Nephron (organoid): ENCODE data around the gene DOK7.

ENCODE experiments used
- H3K27ac Mint-ChIP-seq, 3 experiments: 2 replicates each; pipeline ENCODE4 v1.8.0; 2020; ENCODE audit warnings: mixed read lengths in 3 of 3, mild to moderate bottlenecking in 2 of 3, moderate library complexity in 1 of 3
- H3K27me3 Mint-ChIP-seq: 2 replicates; pipeline ENCODE4 v1.8.0; 2021; ENCODE audit warnings: low read depth, mild to moderate bottlenecking, moderate library complexity, mixed read lengths
- H3K36me3 Mint-ChIP-seq: 2 replicates; pipeline ENCODE4 v1.8.0; 2020; ENCODE audit warnings: low read depth, mixed read lengths
- H3K4me1 Mint-ChIP-seq: 2 replicates; pipeline ENCODE4 v1.8.0; 2020; ENCODE audit warnings: mixed read lengths
- H3K4me3 Mint-ChIP-seq, 3 experiments: 2 replicates each; pipeline ENCODE4 v1.8.0; 2020; ENCODE audit warnings: mild to moderate bottlenecking in 3 of 3, mixed read lengths in 3 of 3, moderate library complexity in 2 of 3
- H3K9me3 Mint-ChIP-seq: 2 replicates; pipeline ENCODE4 v1.8.0; 2020; ENCODE audit warnings: mixed read lengths
- TF ChIP-seq, protein P1 (sequence below), 3 experiments: fragments of 200-600 bp; sonication (generic); IDR thresholded peaks; one replicate each; pipeline ENCODE4 v1.5.0; 2021; ENCODE audit warnings: antibody characterized with exemption in 3 of 3; ENCODE audit not compliant: unreplicated experiment in 3 of 3

Gene DOK7

DNA sequence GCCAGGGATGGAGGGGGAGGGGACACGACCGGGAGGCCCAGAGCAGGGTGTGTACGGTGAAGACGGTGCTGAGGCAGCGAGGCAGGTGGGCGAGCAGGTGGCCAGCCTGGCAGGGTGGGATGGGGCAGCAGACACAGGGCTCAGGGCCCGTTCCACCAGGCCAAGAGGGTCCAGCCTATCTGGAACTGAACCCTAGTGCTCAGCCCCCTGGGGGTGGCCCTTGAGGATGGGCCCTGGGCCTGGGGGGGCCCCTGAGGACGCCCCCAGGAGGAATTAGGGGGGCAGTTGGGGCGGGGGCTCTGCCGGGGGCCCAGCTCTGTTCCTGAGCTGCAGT is 24.3 kb upstream of the DOK7 start:
- Mint-ChIP-seq H3K27ac (no peak overlapping the region), H3K4me3 (no peak overlapping the region), H3K9me3 (no peaks in the 10 kb centered on the region), H3K36me3 (no peaks in the 10 kb centered on the region), H3K4me1 (peaks cover 5% of the 10 kb centered on the region), H3K27me3 (no peaks in the 10 kb centered on the region)
- TF ChIP-seq, protein P1, sequence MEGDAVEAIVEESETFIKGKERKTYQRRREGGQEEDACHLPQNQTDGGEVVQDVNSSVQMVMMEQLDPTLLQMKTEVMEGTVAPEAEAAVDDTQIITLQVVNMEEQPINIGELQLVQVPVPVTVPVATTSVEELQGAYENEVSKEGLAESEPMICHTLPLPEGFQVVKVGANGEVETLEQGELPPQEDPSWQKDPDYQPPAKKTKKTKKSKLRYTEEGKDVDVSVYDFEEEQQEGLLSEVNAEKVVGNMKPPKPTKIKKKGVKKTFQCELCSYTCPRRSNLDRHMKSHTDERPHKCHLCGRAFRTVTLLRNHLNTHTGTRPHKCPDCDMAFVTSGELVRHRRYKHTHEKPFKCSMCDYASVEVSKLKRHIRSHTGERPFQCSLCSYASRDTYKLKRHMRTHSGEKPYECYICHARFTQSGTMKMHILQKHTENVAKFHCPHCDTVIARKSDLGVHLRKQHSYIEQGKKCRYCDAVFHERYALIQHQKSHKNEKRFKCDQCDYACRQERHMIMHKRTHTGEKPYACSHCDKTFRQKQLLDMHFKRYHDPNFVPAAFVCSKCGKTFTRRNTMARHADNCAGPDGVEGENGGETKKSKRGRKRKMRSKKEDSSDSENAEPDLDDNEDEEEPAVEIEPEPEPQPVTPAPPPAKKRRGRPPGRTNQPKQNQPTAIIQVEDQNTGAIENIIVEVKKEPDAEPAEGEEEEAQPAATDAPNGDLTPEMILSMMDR (IDR thresholded peaks at IDR 0.05; ENCODE audit: unreplicated experiment in 3 of 3) = no peak

DNA sequence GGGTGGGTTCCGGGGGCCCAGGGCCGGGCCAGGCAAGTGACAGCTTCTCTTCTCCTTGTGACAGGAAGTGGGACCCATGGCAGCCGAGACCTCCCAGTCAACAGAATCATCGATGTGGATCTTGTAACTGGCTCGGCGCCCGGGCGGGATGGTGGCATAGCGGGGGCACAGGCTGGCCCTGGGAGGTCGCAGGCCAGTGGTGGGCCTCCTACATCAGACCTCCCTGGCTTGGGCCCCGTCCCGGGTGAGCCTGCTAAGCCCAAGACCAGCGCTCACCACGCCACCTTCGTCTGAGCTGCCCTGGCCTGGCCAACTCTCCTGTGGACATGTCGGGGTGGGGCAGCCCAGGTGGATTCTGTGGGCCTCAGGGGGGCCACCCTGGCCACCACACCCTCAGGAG is 23.7 kb upstream of the DOK7 start:
- Mint-ChIP-seq H3K9me3 (no peaks in the 10 kb centered on the region), H3K4me3 (no peak overlapping the region), H3K36me3 (no peaks in the 10 kb centered on the region), H3K27me3 (no peaks in the 10 kb centered on the region), H3K4me1 (peaks cover 4% of the 10 kb centered on the region), H3K27ac (no peak overlapping the region)
- TF ChIP-seq, protein P1 (IDR thresholded peaks at IDR 0.05; ENCODE audit: unreplicated experiment in 3 of 3) = no peak

DNA sequence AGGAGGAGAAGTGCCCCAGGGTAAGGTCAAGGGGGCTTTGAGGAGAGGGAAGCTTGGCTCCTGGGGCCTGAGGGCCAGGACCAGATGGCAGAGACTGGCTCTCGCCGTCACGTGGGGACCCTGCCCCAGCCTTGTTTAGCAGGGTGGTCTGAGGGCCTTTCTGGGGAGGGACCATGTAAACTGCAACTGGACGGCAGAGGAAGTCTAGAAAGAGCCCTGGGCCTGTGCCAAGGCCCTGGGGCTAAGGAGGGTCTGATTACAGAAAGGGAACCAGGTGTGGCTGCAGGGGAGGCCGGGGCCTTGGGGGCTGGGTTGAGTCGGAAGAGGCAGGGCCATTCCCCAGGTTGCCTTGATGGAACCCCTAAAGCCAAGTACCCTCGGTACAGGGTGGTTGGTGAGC is 23.1 kb upstream of the DOK7 start:
- TF ChIP-seq, protein P1 (IDR thresholded peaks at IDR 0.05; ENCODE audit: unreplicated experiment in 3 of 3) = no peak
- H3K4me1 Mint-ChIP-seq = no peaks in the 10 kb centered on the region
- H3K36me3 Mint-ChIP-seq = no peaks in the 10 kb centered on the region
- H3K9me3 Mint-ChIP-seq = no peaks in the 10 kb centered on the region
- H3K27ac Mint-ChIP-seq = no peak overlapping the region
- H3K27me3 Mint-ChIP-seq = no peaks in the 10 kb centered on the region
- no peak overlapping the region for H3K4me3 Mint-ChIP-seq

DNA sequence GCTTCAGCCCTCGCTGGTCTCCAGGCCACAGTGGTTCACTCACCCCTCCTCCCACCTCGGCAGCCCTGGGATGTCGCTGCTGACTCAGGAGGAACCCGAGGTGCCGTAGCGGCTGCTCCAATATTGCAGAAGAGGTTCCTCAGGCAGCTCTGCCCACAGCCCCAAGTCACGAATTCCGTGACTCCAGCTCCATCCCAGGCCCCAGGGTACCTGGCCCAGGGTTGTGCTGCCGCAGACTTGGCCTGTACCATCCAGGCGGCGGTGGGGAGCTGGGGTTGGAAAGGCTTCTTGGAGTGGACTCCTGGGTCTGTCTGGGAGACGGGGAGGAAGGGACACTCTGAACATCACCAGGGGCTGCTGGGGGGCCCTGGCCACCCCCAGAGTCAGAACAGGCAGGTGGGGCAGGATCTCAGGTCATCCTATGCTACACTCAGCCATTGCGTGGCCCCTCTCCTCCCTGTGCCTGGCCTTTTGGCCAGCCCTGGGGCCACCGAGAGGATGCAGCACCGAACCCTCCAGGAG is 22.1 kb upstream of the DOK7 start:
- Mint-ChIP-seq H3K9me3 (no peaks in the 10 kb centered on the region), H3K4me1 (no peaks in the 10 kb centered on the region), H3K27me3 (no peaks in the 10 kb centered on the region), H3K27ac (no peak overlapping the region), H3K4me3 (no peak overlapping the region), H3K36me3 (no peaks in the 10 kb centered on the region)
- TF ChIP-seq, protein P1 (IDR thresholded peaks at IDR 0.05; ENCODE audit: unreplicated experiment in 3 of 3) = no peak

DNA sequence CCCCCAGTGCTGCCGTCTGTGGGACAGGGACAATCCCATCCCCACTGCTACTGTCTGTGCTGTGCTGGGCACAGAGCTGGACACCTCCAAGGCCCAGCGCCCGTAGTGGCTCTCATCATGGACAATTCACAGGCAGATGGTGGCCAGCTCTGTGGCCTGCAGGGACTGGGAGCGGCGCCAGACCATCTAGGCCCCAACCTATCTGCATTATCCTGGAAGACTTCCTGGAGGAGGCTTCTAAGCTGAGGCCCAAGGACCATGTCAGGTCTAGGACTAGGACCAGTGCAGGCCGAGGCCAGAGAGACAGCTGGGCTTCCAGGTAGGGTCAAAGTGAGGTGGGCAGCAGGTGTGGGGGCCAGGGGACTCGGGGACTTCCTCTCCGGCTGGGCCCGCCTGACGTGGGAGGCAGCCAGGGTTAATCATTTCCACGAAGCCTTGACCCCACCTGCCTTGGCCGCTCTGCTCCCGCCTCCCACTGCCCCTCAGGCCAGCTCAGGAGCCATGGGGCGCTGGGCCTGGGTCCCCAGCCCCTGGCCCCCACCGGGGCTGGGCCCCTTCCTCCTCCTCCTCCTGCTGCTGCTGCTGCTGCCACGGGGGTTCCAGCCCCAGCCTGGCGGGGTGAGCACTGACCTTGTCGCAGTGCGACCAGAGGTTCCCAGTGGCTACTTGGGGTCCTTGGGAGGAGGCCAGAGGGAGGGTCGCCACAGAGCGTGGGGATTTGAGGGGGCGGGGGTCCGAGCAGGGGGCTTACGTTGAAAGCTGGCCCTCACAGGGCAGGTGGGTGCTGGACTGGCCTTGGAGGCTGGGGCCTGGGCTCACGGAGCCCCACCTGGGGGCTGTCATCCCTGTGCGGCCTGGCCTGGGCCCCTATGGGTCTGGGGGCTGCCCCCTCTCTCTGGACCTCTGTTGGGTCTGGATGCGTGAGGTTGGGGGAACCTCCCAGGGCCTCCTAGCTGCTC is 21.3 kb upstream of the DOK7 start, which contains the start of gene HGFAC:
HGFAC (plus strand) TSS at position 468 of the 959 bp plus-strand sequence; CDS start at position 502, 34 bp downstream.
- no peaks in the 10 kb centered on the region for H3K27me3 Mint-ChIP-seq
- peak within 1 kb of the TSS in 1 of 3 experiments; percentile 25 for H3K27ac Mint-ChIP-seq
- TF ChIP-seq, protein P1 (IDR thresholded peaks at IDR 0.05; ENCODE audit: unreplicated experiment in 3 of 3) = no peak
- no peaks in the 10 kb centered on the region for H3K4me1 Mint-ChIP-seq
- no peak within 1 kb of the TSS for H3K4me3 Mint-ChIP-seq
- H3K9me3 Mint-ChIP-seq = no peaks in the 10 kb centered on the region
- no peaks in the 10 kb centered on the region for H3K36me3 Mint-ChIP-seq
